Esophagus muscularis mucosa (tissue), 4 donors: ENCODE data around the gene GHR. TPM values are rescaled to one million over a fixed set of nuclear protein-coding genes. Genes with fewer than 3 reads are reported as not detected.

ENCODE experiments used
- DNase-seq: peaks from one replicate; pipeline ENCODE4 v3.0.0-alpha.2; 2017; ENCODE audit errors: extremely low spot score
- H3K27ac ChIP-seq, 4 donors: fragments of 200-600 bp; sonication (generic); replicated peaks in 1 of 4; 1 replicate in 3 of 4; 2 replicates in 1 of 4; pipeline ENCODE4 v1.5.1; 2016 to 2019; ENCODE audit warnings: mild to moderate bottlenecking in 1 of 4
- H3K27me3 ChIP-seq, 4 donors: fragments of 200-600 bp; sonication (generic); one replicate each; pipeline versions ENCODE4 v1.5.1 to v1.6.0; 2016 to 2019
- H3K36me3 ChIP-seq, 4 donors: fragments of 200-600 bp; sonication (generic); one replicate each; pipeline ENCODE4 v1.5.1; 2016 to 2019
- H3K4me1 ChIP-seq, 4 donors: fragments of 200-600 bp; sonication (generic); one replicate each; pipeline ENCODE4 v1.5.1; 2016 to 2019
- H3K4me3 ChIP-seq, 4 donors: fragments of 200-600 bp; sonication (generic); 1 replicate in 2 of 4; 2 replicates in 2 of 4; pipeline ENCODE4 v1.5.1; 2016 to 2019; ENCODE audit warnings: mild to moderate bottlenecking in 4 of 4, moderate library complexity in 1 of 4
- H3K9me3 ChIP-seq, 4 donors: fragments of 200-600 bp; sonication (generic); 1 replicate in 3 of 4; 2 replicates in 1 of 4; pipeline ENCODE4 v1.5.1; 2016 to 2019
- CTCF ChIP-seq, 3 experiments: fragments of 200-600 bp in 2 of 3; fragments of 450-650 bp in 1 of 3; sonication (generic) in 2 of 3; IDR thresholded peaks; one replicate each; pipeline ENCODE4 v1.5.1; 2017 to 2019; ENCODE audit warnings: antibody characterized with exemption in 3 of 3, mild to moderate bottlenecking in 2 of 3, moderate library complexity in 1 of 3
- EP300 ChIP-seq: sonication (generic); formaldehyde crosslinking; IDR thresholded peaks from one replicate; pipeline ENCODE4 v1.6.1; 2017; ENCODE audit warnings: antibody characterized with exemption
- POLR2A ChIP-seq: fragments of 450-650 bp; IDR thresholded peaks from one replicate; pipeline ENCODE4 v1.6.1; 2017; ENCODE audit warnings: antibody characterized with exemption, moderate library complexity, mild to moderate bottlenecking, low read depth
- POLR2AphosphoS5 ChIP-seq, 2 donors: sonication (generic); formaldehyde crosslinking; IDR thresholded peaks; one replicate each; pipeline ENCODE4 v1.6.1; 2017; ENCODE audit warnings: antibody characterized with exemption in 2 of 2
- WGBS: methylation state at CpG from one replicate; pipeline ENCODE4 v1.1.5; 2018; 5-methylcytosine and 5-hydroxymethylcytosine counted together
- intact Hi-C: fragments of 100-400 bp; cut with DNase I; formaldehyde crosslinking; loops from one replicate; pipeline ENCODE4 v1.15.1; 2023
- total RNA-seq, 4 donors: library from RNA; depleted of rRNA; stranded (reverse); fragments of >200 nt; gene quantifications; one replicate each; pipeline versions ENCODE4 v1.1.0 to v1.2.1, GENCODE V29; 2016

Gene GHR
- total RNA-seq, 4 donors from 2014 or later: 5.3 to 9.1 (median 6.5) TPM

GRCh38 chr5:42665857-42666256 lies 242.6 kb downstream of the GHR start:
- Histone ChIP-seq H3K4me1 (no peaks in the 10 kb centered on the region), H3K4me3 (no peak overlapping the region), H3K27ac (no peak overlapping the region), H3K27me3 (no peaks in the 10 kb centered on the region), H3K36me3 (no peaks in the 10 kb centered on the region), H3K9me3 (no peaks in the 10 kb centered on the region)
- DNase-seq: no peak
- TF ChIP-seq CTCF (IDR thresholded peaks at IDR 0.05) (no peak), POLR2AphosphoS5 (IDR thresholded peaks at IDR 0.05) (no peak), POLR2A (no peak), EP300 (no peak)
- intact Hi-C loops: no loop called here
- WGBS: 94% methylated on average over 3 of the region's 3 CpGs

- Histone ChIP-seq H3K36me3 (no peaks in the 10 kb centered on the region), H3K4me3 (no peak overlapping the region), H3K27me3 (no peaks in the 10 kb centered on the region), H3K9me3 (peaks cover 0 to under 1% (median 0%) of the 10 kb centered on the region in 4 donors), H3K4me1 (no peaks in the 10 kb centered on the region), H3K27ac (no peak overlapping the region)
- intact Hi-C loops: no loop called here
- WGBS: 68% methylated on average over 3 of the region's 3 CpGs
- DNase-seq: no peak
- TF ChIP-seq CTCF (IDR thresholded peaks at IDR 0.05) (no peak), EP300 (no peak), POLR2AphosphoS5 (IDR thresholded peaks at IDR 0.05) (no peak)
These were observed 243.6 kb downstream of the GHR start for GRCh38 chr5:42666869-42667268.

GRCh38 chr5:42668254-42668653 lies 245.0 kb downstream of the GHR start:
- Histone ChIP-seq H3K4me3 (no peak overlapping the region), H3K36me3 (no peaks in the 10 kb centered on the region), H3K9me3 (peaks cover 0 to 14% (median 5%) of the 10 kb centered on the region in 4 donors), H3K27ac (no peak overlapping the region), H3K27me3 (no peaks in the 10 kb centered on the region), H3K4me1 (no peaks in the 10 kb centered on the region)
- intact Hi-C loops: no loop called here
- DNase-seq: no peak
- WGBS: 93% methylated on average over 2 of the region's 2 CpGs
- TF ChIP-seq POLR2AphosphoS5 (IDR thresholded peaks at IDR 0.05) (no peak), CTCF (IDR thresholded peaks at IDR 0.05) (no peak), EP300 (no peak), POLR2A (no peak)

- intact Hi-C loops: no loop called here
- no peak for DNase-seq
- TF ChIP-seq EP300: no peak
- no peak for TF ChIP-seq POLR2A
- TF ChIP-seq CTCF (IDR thresholded peaks at IDR 0.05): no peak
- no peak for TF ChIP-seq POLR2AphosphoS5 (IDR thresholded peaks at IDR 0.05)
- Histone ChIP-seq H3K27me3 (no peaks in the 10 kb centered on the region), H3K9me3 (peaks cover 0 to 16% (median 5%) of the 10 kb centered on the region in 4 donors), H3K36me3 (no peaks in the 10 kb centered on the region), H3K4me3 (no peak overlapping the region), H3K4me1 (no peaks in the 10 kb centered on the region), H3K27ac (no peak overlapping the region)
- WGBS: 86% methylated on average over 4 of the region's 4 CpGs
These were observed 249.7 kb downstream of the GHR start for GRCh38 chr5:42672925-42673324.

- intact Hi-C loops: no loop called here
- Histone ChIP-seq H3K27ac (no peak overlapping the region), H3K36me3 (no peaks in the 10 kb centered on the region), H3K4me3 (no peak overlapping the region), H3K9me3 (peaks cover 0 to 16% (median 5%) of the 10 kb centered on the region in 4 donors), H3K27me3 (no peaks in the 10 kb centered on the region), H3K4me1 (no peaks in the 10 kb centered on the region)
- TF ChIP-seq CTCF (IDR thresholded peaks at IDR 0.05) (no peak), EP300 (no peak), POLR2AphosphoS5 (IDR thresholded peaks at IDR 0.05) (no peak), POLR2A (no peak)
- no peak for DNase-seq
These were observed 252.4 kb downstream of the GHR start for GRCh38 chr5:42675602-42676001.
